Measurements from ENCODE around the gene HOXD1.

The HOXD1 gene

GRCh38 chr2:176187899-176188773 is at the start of gene HOXD1:
HOXD1 (plus strand) TSS chr2:176188668; CDS start chr2:176188802, 134 bp downstream.
- DNase-seq (ENCODE audit: low read depth, low spot score), result no peak

- no peak for DNase-seq (ENCODE audit: low read depth, low spot score)
These were observed 49.4 kb upstream of the HOXD1 start for GRCh38 chr2:176138923-176139660.

GRCh38 chr2:176139661-176140512 is 48.6 kb upstream of the HOXD1 start:
- DNase-seq (ENCODE audit: low read depth, low spot score), result no peak

GRCh38 chr2:176140513-176141317 is 47.8 kb upstream of the HOXD1 start:
- DNase-seq (ENCODE audit: low read depth, low spot score), result peak; percentile 46

- DNase-seq (ENCODE audit: low read depth, low spot score), result no peak
These were observed 46.2 kb upstream of the HOXD1 start for GRCh38 chr2:176142281-176142680.

- no peak for DNase-seq (ENCODE audit: low read depth, low spot score)
These were observed 43.1 kb upstream of the HOXD1 start for GRCh38 chr2:176145085-176145969.

GRCh38 chr2:176146101-176146500 is 42.4 kb upstream of the HOXD1 start:
- DNase-seq (ENCODE audit: low read depth, low spot score), result no peak

- DNase-seq (ENCODE audit: low read depth, low spot score), result no peak
These were observed 41.8 kb upstream of the HOXD1 start for GRCh38 chr2:176146645-176147044.

- DNase-seq (ENCODE audit: low read depth, low spot score), result no peak
These were observed 41.2 kb upstream of the HOXD1 start for GRCh38 chr2:176147210-176147799.

- no peak for DNase-seq (ENCODE audit: low read depth, low spot score)
These were observed 40.5 kb upstream of the HOXD1 start for GRCh38 chr2:176147800-176148496.

- DNase-seq (ENCODE audit: low read depth, low spot score), result no peak
These were observed 39.6 kb upstream of the HOXD1 start for GRCh38 chr2:176148751-176149421.

GRCh38 chr2:176149481-176149938 is 39.0 kb upstream of the HOXD1 start:
- no peak for DNase-seq (ENCODE audit: low read depth, low spot score)

- DNase-seq (ENCODE audit: low read depth, low spot score), result no peak
These were observed 38.4 kb upstream of the HOXD1 start for GRCh38 chr2:176149939-176150583.

GRCh38 chr2:176150584-176151441 is 37.7 kb upstream of the HOXD1 start:
- DNase-seq (ENCODE audit: low read depth, low spot score), result no peak

- no peak for DNase-seq (ENCODE audit: low read depth, low spot score)
These were observed 36.8 kb upstream of the HOXD1 start, which contains the start of gene HOXD4 for GRCh38 chr2:176151442-176152287. HOXD4 (plus strand) TSS chr2:176151550; CDS start chr2:176151634, 84 bp downstream.
